A673 (cell line): Measurements from ENCODE around the gene CCHCR1. TPM values are rescaled to one million over a fixed set of nuclear protein-coding genes. Genes with fewer than 3 reads are reported as not detected.

Source experiments
- BruUV-seq: library from RNA; stranded (reverse); fragments of 400-500 nt; replicated peaks from 2 replicates; lab custom pipeline; 2021; lab: Mats Ljungman, UMichigan
- CTCF ChIA-PET: fragments of 300-600 bp; sonication (Branson Sonifier 250); formaldehyde crosslinking; loops from one replicate; lab custom pipeline; 2022; ENCODE audit warnings: antibody characterized with exemption; lab: Charles Lee
- POLR2A ChIA-PET: fragments of 300-600 bp; sonication (Branson Sonifier 250); formaldehyde crosslinking; loops from one replicate; lab custom pipeline; 2022; ENCODE audit warnings: antibody characterized with exemption; ENCODE audit not compliant: low non-redundant PET; lab: Charles Lee
- DNase-seq: peaks from one replicate; pipeline ENCODE4 v3.0.0-alpha.2; 2015; ENCODE audit warnings: low spot score
- H3K27ac ChIP-seq: fragments of 200-600 bp; sonication (generic); 2 replicates; pipeline ENCODE4 v1.5.1; 2016; ENCODE audit warnings: mixed run types, low read depth, mild to moderate bottlenecking, mixed read lengths, antibody characterized with exemption, low read length; ENCODE audit not compliant: poor library complexity, severe bottlenecking
- H3K27me3 ChIP-seq: fragments of 200-600 bp; sonication (generic); replicated peaks from 2 replicates; pipeline ENCODE4 v1.6.1; 2017; ENCODE audit warnings: mixed run types, low read depth, mild to moderate bottlenecking, mixed read lengths, antibody characterized with exemption, low read length; ENCODE audit not compliant: insufficient read depth, poor library complexity
- H3K36me3 ChIP-seq: fragments of 200-600 bp; sonication (generic); 2 replicates; pipeline ENCODE4 v1.6.1; 2016; ENCODE audit warnings: mixed run types, mild to moderate bottlenecking, mixed read lengths, antibody characterized with exemption, low read length; ENCODE audit not compliant: insufficient read depth, poor library complexity, severe bottlenecking
- H3K4me1 ChIP-seq: fragments of 200-600 bp; sonication (generic); 2 replicates; pipeline ENCODE4 v1.6.1; 2017; ENCODE audit warnings: mixed run types, mild to moderate bottlenecking, mixed read lengths, antibody characterized with exemption, low read length; ENCODE audit not compliant: insufficient read depth, poor library complexity, severe bottlenecking
- H3K4me3 ChIP-seq: fragments of 200-600 bp; sonication (generic); 2 replicates; pipeline ENCODE4 v1.5.1; 2016; ENCODE audit warnings: low read depth, mixed run types, mild to moderate bottlenecking, mixed read lengths, low read length; ENCODE audit not compliant: poor library complexity, severe bottlenecking
- H3K9me3 ChIP-seq: fragments of 200-600 bp; sonication (generic); 2 replicates; pipeline ENCODE4 v1.6.1; 2016; ENCODE audit warnings: mixed run types, low read depth, mild to moderate bottlenecking, mixed read lengths, antibody characterized with exemption, low read length; ENCODE audit not compliant: poor library complexity, severe bottlenecking
- CTCF ChIP-seq: fragments of 300-800, 200-600 bp; sonication (generic); conservative IDR thresholded peaks from 2 replicates; pipeline ENCODE4 v1.5.1; 2017; ENCODE audit warnings: low read depth, mild to moderate bottlenecking, antibody characterized with exemption, low read length, moderate library complexity, mixed read lengths
- EZH2 ChIP-seq: fragments of 200-600 bp; sonication (generic); IDR thresholded peaks from 2 replicates; pipeline ENCODE4 v1.6.1; 2017; ENCODE audit warnings: borderline replicate concordance, low read depth, mild to moderate bottlenecking, mixed read lengths, antibody characterized with exemption, low read length; ENCODE audit not compliant: poor library complexity, severe bottlenecking
- intact Hi-C: fragments of 100-400 bp; cut with micrococcal nuclease; formaldehyde crosslinking; loops from one replicate; pipeline ENCODE4 v1.10.0; 2022; ENCODE audit not compliant: unreplicated experiment
- total RNA-seq: library from RNA; stranded (reverse); gene quantifications from 2 replicates; pipeline ENCODE4 v1.2.3, GENCODE V29; 2021

The CCHCR1 gene
- total RNA-seq, 1 experiment from 2014 or later: 51.7 TPM

DNA sequence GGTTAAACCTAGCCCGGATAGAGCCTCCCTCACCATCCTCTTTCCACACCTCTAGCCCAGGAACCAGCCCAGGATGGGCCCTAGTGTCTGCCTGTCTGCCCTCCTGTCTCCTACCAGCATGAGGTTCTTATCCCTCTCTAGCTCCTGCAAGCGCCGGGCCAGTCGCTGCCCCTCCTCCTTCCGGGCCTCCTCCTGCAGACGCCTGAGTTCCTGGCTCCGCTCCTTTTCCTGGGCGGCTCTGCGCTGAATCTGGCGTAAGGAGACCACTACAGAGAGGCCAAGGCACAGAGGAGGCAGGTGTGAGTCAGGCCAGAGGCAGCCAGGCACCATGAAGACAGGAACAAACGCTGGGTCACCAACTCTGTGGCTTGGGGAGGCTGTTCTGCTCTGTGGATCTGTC, 14.5 kb downstream of the CCHCR1 start:
- no peak for TF ChIP-seq EZH2
- no TSS peak for BruUV-seq
- no peak overlapping the region for H3K27ac ChIP-seq
- H3K27me3 ChIP-seq: no peaks in the 10 kb centered on the region
- no peak overlapping the region for H3K4me3 ChIP-seq
- ChIA-PET CTCF (no interaction called here), POLR2A (no interaction called here)
- peaks cover 18% of the 10 kb centered on the region for H3K36me3 ChIP-seq
- H3K4me1 ChIP-seq: no peaks in the 10 kb centered on the region
- H3K9me3 ChIP-seq: no peaks in the 10 kb centered on the region
- no peak for DNase-seq
- intact Hi-C loops: no loop called here

- ChIA-PET CTCF (no interaction called here), POLR2A (interaction anchor here (0.6 kb wide), 1 partner anchor 47 kb away, joined by 4 read pairs; no protein-coding TSS in a partner anchor)
- TF ChIP-seq EZH2 (no peak), CTCF (no peak)
- TSS peak; percentile 82 for BruUV-seq
- H3K9me3 ChIP-seq: no peaks in the 10 kb centered on the region
- H3K4me1 ChIP-seq: no peaks in the 10 kb centered on the region
- no peaks in the 10 kb centered on the region for H3K27me3 ChIP-seq
- H3K4me3 ChIP-seq: no peak overlapping the region
- DNase-seq: no peak
- H3K36me3 ChIP-seq: peaks cover 18% of the 10 kb centered on the region
- no peak overlapping the region for H3K27ac ChIP-seq
- intact Hi-C loops: no loop called here
These were observed 15.2 kb downstream of the CCHCR1 start for GRCh38 chr6:31142361-31142761.

GRCh38 chr6:31140643-31141042, 17.0 kb downstream of the CCHCR1 start:
- intact Hi-C loops: no loop called here
- H3K9me3 ChIP-seq: no peaks in the 10 kb centered on the region
- no peak for TF ChIP-seq CTCF
- no peak for TF ChIP-seq EZH2
- ChIA-PET CTCF (interaction anchor here (0.6 to 0.7 kb wide), 2 partner anchors 96 to 262 kb away, joined by 3 read pairs; no protein-coding TSS in a partner anchor), POLR2A (no interaction called here)
- no peak overlapping the region for H3K4me3 ChIP-seq
- H3K27me3 ChIP-seq: no peaks in the 10 kb centered on the region
- no TSS peak for BruUV-seq
- no peak for DNase-seq
- peaks cover 18% of the 10 kb centered on the region for H3K36me3 ChIP-seq
- no peaks in the 10 kb centered on the region for H3K4me1 ChIP-seq
- no peak overlapping the region for H3K27ac ChIP-seq

DNA sequence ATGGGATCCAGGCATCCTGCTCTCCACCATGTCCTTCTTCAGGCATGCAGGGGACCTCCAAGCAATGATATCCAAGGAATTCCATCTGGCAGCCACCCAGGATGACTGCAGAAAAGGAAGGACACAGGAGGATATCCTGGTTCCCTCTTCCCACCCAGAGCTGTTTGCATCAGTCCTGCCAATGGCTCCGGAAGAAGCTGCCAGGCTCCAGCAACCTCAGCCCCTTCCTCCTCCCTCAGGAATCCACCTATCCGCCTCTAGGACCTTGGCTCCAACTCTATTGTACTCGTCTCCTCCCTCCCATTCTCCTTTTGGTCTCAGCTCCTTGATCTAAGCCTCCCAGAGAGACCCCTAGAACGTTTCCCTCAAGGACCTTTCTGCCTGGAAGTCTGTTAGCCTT, 18.0 kb downstream of the CCHCR1 start:
- TF ChIP-seq CTCF (no peak), EZH2 (no peak)
- BruUV-seq: no TSS peak
- Histone ChIP-seq H3K4me3 (no peak overlapping the region), H3K27me3 (no peaks in the 10 kb centered on the region), H3K9me3 (no peaks in the 10 kb centered on the region), H3K36me3 (peaks cover 12% of the 10 kb centered on the region), H3K4me1 (no peaks in the 10 kb centered on the region), H3K27ac (no peak overlapping the region)
- intact Hi-C loops: no loop called here
- ChIA-PET POLR2A (no interaction called here), CTCF (interaction anchor here (0.5 kb wide), 1 partner anchor 12 kb away, joined by 6 read pairs; no protein-coding TSS in a partner anchor)
- DNase-seq: no peak
